SW480 (cell line): ENCODE data around the gene ZDHHC11B.

ENCODE experiments used
- DNase-seq: peaks from one replicate; pipeline ENCODE4 v3.0.0-alpha.2; 2016; ENCODE audit warnings: low spot score

ZDHHC11B gene

DNA sequence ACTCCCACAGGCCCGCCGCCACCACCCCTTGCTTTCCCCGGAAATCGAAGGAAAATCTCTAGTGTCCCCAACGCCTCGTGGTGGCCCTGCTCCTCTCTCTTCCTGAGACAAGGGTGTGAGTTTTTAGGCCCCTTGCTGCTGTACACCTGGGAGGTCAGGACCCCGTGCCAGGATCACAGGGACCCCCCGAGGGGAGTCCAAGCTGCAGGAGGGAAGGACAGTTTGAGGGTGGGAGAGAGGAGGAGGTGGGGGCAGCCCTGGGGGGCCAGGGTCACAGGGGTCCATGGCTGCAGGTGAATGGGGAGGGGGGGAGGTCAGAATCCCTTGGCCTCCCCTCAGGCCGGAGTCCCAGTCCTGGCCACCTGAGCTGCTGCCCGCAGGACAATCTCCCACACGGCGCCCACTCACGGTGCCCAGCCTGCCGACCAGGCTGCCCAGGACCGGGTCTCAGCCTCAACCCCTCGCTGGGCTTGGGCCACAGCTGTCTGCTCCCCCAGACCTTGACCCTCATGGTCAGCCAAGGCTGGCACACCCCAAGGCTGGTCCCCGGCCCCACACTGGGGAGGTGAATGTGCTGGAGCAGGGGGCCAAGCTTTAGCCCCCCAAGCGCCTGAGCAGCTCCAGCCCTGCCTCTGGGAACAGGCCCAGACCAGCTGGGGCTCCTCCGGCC is 111.2 kb downstream of the ZDHHC11B start:
- no peak for DNase-seq

DNA sequence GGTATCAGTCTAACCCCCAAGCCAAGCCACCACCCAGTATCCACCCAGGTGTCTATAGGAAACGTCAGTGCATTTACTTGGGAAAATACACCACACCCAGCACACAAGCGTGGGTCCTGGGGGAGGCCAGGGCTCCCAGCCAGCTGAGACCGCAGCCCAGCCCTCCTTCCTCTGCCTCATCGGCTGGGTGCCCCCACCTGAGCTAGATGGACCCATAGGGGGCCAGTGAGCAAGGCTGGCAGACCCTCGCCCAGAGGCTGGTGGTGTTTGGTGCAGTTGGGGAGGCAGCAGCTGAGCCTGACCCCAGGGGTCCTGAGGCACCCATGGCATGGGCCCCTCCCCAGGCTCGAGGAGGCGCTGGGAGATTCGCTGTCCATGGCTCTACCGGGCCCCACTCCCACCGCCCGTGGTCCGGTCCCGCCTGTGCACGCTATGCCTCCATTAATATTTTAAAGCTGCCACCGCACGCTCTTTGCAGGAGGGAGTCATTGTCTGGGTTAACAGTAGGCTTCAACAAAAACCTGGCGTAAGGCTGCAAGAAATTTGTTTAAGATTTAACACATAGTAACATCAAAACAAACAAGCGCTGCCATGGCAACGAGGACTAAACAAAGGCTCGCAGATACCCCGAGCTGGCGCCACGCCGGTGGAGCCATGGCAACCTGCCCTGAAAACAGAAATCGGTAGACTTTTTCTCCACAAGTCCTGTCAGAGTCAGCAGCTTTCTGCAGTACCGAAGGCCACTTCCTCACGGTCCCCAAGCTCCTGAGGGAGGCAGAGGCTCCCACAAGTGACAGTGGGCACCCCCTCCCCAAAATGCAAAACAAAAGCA is 112.0 kb downstream of the ZDHHC11B start:
- DNase-seq, result peak; percentile 84

DNA sequence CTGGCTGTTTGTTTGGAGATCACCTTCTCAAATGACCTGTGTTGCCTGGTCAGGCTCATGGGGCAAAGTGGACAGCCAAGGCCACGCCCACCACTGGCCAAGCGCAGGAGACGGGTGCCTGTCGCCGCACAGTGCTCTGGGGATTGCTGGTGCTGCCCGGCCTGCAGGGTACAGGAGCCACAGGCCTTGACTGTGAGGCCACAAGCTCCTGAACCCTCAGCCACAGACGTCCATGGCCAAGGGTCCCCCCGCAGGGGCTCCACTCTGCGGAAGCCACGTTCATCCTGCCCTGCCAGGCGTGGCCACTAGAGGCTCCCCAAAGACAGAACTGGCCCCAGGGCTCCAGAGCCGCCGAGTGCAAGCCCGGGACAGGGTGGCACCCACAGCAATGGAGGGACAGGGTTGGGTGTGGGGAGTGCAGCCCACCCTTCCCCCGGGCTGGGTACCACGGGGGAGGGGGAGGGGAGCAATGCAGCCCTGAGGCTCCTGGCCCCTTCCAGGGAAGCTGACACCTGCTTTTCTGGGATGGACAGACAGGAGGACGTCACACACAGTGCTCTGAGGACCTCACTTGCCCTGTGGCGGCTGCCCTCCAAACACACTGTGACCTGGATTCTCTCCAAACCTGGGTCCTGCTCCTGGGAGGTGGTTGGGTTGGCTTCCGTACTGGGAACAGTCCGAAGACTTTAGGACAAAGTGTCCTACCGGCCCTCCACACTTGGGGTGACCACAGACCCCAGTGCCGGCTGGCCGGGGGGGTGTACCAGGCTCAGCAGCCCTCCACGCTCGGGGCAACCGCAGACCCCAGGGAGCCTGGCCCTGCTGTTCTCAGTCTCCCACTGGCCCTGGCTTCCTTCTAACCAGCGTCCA is 112.8 kb downstream of the ZDHHC11B start:
- DNase-seq, result peak; percentile 78

DNA sequence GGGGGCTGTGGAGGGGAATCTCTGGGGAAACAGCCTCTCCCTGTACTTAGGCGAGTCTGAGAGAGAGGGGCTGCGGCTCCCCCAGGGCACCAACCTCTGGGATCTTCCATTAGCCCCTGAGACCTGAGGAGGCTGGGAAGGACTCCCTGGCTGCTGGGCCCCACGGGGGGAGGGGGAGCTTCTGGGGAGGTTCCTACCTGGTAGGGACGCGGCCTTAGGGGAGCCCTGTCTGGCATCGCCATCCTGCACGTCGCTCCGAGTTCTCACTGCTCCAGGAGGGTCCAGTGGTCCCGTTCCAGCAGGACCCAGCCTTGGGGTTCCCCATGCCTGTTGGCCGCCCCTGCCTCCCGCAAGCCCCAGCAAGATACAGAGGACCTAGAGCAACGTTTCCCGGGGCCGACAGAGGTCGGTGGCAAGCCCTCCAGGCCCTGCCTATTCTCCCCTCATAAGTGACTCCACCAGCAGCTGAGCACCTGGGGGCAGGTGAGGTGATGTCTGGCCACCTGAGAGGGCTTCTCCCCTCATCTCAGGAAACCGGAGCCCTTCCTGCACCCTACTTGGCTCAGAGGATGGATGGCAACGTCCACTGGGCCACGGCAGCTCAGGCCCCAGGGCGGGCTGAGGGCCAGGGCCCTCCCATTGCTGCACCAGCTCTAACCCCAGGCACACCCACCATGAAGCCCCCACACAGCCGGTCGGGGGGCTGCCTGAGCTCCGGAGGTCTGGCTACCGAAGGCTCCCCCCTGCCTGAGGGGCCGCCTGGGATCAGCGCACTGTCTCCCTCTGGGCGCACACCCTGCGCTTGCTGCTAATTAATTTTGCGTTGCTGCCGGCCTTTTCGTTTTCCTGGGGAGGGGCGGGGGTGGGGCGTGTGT is 113.9 kb downstream of the ZDHHC11B start:
- no peak for DNase-seq

- no peak for DNase-seq
Observed at GRCh38 chr5:669842-670395, 114.6 kb downstream of the ZDHHC11B start.

GRCh38 chr5:669111-669841 is 115.3 kb downstream of the ZDHHC11B start:
- no peak for DNase-seq

GRCh38 chr5:668283-668995 is 116.1 kb downstream of the ZDHHC11B start:
- no peak for DNase-seq

DNA sequence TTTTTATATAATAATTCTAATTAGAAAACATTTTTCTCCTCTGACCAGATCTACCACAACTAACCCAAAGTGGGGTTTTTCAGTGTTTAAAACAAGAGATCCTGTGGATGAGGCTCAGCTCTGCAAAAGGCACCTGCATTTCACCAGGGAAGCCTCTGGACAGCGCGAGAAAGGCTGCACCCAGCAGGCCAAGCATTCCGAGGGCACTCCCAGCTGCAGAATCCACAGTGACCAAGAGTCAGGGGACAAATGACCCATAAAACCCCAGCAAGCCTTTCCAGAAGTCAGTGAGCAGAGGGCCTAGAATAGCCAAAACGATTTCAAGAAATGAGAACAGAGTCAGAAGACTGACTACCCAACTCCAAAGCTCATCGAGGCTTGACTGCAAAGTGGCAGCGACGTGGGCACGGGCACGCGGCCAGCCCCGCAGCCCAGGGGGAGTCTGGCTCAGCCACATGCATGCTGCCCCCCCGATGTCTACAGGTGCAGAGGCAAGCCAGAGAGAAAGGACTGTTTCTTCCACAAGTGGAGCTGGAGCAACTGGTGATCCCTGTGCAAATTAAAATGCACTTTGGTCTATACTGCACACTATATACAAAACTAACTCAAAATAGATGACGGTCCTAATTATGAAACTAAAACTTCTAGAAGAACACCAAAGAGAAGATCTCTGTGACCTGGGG is 117.6 kb downstream of the ZDHHC11B start:
- DNase-seq, result no peak

- no peak for DNase-seq
Observed at GRCh38 chr5:665956-666711, 118.4 kb downstream of the ZDHHC11B start.

DNA sequence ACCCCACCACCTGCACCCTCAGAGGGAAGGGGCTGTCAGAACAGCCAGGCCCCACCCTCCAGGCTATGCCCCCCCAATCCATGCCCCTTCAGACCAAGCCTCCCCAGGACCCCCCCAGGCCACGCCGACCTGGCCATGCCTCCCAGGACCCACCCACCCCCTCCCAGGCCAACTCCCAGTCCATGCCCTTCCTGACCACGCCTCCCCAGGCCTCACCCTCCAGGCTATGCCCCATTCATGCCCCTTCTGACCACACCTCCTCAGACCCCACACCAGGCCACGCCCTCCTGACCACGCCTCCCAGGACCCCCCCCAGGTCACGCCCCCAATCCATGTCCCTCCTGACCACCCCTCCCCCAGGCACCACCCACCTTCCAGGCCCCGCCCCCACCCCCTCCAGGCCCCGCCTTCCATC is 119.0 kb downstream of the ZDHHC11B start:
- no peak for DNase-seq

DNA sequence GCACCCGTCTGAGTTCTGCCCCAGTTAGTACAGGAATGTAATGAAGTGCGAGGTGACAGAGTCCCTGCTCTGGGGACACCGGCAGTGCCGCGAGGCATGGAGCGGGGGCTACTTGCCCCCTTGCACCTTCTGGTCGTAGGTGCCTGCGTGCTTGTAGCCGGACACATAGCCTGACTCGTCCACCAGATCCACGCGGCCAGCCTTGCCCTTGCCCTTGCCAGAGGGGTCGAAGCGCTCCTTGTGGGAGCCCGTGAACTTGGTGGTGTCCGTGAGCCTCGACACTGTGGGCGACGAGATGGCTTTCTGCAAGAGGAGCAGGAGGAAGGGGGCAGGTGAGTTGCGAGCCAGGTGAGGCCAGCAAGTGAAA is 119.6 kb downstream of the ZDHHC11B start:
- DNase-seq, result no peak

GRCh38 chr5:664343-664993 is 120.1 kb downstream of the ZDHHC11B start:
- no peak for DNase-seq

GRCh38 chr5:663436-664342 is 120.8 kb downstream of the ZDHHC11B start:
- DNase-seq, result no peak

GRCh38 chr5:662751-663435 is 121.6 kb downstream of the ZDHHC11B start:
- DNase-seq, result no peak

GRCh38 chr5:661891-662750 is 122.4 kb downstream of the ZDHHC11B start:
- no peak for DNase-seq
